ENCODE measurements around the gene ECEL1. TPM values are rescaled to one million over a fixed set of nuclear protein-coding genes. Genes with fewer than 3 reads are reported as not detected.

ECEL1 gene
- total and polyA plus RNA-seq, 7 donors = 0.32 to 1.8 (median 0.55) TPM

DNA sequence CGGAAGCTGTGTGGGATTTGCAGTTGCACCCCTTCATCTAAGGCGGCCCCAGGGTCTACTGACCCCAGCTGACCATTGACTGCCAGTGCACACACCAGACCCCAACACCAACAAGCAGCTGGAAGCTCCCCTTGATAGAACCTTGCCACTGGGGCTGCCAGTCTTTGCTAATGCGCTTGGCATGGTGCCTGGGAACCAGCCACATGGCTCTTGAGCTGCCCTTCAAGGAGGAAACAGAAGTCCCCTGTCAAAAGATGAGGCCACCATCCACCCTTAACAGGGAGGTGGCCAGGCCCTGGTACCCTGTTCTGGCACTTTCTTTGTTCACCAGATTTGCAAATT, 23.1 kb downstream of the ECEL1 start:
- 84 to 90% (median 86%) methylated on average over 3 of the region's 3 CpGs for WGBS, 3 donors
- Histone ChIP-seq H3K4me1 (no peaks in the 10 kb centered on the region), H3K9me3 (no peaks in the 10 kb centered on the region), H3K36me3 (ENCODE audit: insufficient read depth in 1 of 2, low read depth in 1 of 2) (no peaks in the 10 kb centered on the region), H3K4me3 (no peak overlapping the region), H3K27me3 (ENCODE audit: insufficient read depth in 3 of 3, low read length in 2 of 3) (peaks cover 0 to 3% (median 0%) of the 10 kb centered on the region in 3 donors), H3K27ac (no peak overlapping the region)
- intact Hi-C loops (cut with DNase I) = no loop called here
- no peak for DNase-seq
- no peak for ATAC-seq
- TF ChIP-seq, protein P1, sequence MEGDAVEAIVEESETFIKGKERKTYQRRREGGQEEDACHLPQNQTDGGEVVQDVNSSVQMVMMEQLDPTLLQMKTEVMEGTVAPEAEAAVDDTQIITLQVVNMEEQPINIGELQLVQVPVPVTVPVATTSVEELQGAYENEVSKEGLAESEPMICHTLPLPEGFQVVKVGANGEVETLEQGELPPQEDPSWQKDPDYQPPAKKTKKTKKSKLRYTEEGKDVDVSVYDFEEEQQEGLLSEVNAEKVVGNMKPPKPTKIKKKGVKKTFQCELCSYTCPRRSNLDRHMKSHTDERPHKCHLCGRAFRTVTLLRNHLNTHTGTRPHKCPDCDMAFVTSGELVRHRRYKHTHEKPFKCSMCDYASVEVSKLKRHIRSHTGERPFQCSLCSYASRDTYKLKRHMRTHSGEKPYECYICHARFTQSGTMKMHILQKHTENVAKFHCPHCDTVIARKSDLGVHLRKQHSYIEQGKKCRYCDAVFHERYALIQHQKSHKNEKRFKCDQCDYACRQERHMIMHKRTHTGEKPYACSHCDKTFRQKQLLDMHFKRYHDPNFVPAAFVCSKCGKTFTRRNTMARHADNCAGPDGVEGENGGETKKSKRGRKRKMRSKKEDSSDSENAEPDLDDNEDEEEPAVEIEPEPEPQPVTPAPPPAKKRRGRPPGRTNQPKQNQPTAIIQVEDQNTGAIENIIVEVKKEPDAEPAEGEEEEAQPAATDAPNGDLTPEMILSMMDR (IDR thresholded peaks at IDR 0.05) = no peak

DNA sequence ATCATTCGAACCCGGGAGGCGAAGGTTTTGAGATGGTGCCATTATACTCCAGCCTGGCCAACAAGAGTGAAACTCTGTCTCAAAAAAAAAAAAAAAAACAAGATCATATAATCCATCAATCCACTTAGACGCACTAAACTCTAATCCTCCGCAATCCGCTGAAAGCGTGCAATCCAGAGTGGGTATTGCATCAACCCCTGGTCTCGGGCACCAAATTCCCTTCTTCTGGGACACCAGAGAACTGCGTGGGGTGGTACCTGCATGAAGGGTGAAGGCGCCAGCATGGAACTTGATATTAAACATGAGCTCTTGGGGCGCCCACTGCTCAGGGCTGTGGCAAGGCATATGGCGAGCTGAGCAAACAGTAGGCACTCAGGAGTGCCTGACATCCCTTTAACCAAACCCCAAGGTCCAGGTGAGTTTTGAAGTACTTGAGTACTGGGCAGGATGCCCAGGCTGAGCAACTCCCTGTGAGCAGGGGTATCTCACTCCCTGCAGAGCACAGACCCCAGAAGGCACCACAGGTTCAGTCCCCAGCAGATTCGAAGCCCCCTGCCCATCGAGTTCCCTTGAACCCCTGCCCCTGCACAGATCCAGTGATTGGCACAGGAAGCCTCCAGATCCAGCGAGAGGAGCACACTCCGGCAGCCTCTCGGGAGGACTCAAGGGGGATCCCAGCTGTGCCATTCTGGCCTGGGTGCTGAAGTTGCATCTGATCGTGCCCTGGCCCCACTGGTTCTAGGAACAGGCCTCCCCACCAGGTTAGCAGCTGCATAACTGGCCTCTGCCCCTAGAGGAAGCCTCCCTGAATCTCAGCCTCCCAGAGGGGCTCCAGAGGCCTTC, 23.7 kb downstream of the ECEL1 start:
- H3K27ac ChIP-seq = no peak overlapping the region
- no peaks in the 10 kb centered on the region for H3K9me3 ChIP-seq
- no peaks in the 10 kb centered on the region for H3K4me1 ChIP-seq
- WGBS, 3 donors = 84 to 96% (median 86%) methylated on average over 18 of the region's 18 CpGs
- H3K36me3 ChIP-seq (ENCODE audit: insufficient read depth in 1 of 2, low read depth in 1 of 2) = no peaks in the 10 kb centered on the region
- H3K27me3 ChIP-seq (ENCODE audit: insufficient read depth in 3 of 3, low read length in 2 of 3) = peaks cover 0 to 9% (median 0%) of the 10 kb centered on the region in 3 donors
- no peak overlapping the region for H3K4me3 ChIP-seq
- no peak for ATAC-seq
- DNase-seq = no peak
- TF ChIP-seq, protein P1 (IDR thresholded peaks at IDR 0.05) = no peak
- intact Hi-C loops (cut with DNase I) = no loop called here

DNA sequence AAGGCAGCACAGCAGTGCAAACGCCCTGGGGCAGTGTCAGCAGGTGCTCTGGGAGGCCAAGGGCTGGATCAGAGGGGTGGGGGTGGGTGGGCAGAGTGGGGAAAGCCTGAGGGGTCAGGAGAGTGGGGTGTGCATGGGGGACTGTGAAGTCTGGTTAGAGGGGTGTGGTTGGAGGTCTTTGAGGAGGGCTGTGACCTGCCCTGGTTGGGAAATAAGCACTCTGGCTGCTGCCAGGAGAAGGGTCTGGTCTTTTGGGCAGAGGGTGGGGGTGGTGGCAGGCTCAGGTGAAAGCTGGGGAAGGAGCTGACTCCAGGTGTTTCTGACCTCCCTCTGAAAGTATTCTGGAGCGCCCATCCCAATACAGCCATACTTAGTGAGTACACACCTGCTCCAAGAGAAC, 27.5 kb downstream of the ECEL1 start:
- H3K36me3 ChIP-seq (ENCODE audit: insufficient read depth in 1 of 2, low read depth in 1 of 2) = no peaks in the 10 kb centered on the region
- H3K9me3 ChIP-seq = no peaks in the 10 kb centered on the region
- H3K27me3 ChIP-seq (ENCODE audit: insufficient read depth in 3 of 3, low read length in 2 of 3) = peaks cover 0 to 16% (median 0%) of the 10 kb centered on the region in 3 donors
- WGBS, 3 donors = 68 to 74% (median 73%) methylated on average over 2 of the region's 2 CpGs
- H3K4me1 ChIP-seq = no peaks in the 10 kb centered on the region
- intact Hi-C loops (cut with DNase I) = no loop called here
- ATAC-seq = no peak
- TF ChIP-seq, protein P1 (IDR thresholded peaks at IDR 0.05) = no peak
- peak in 1 of 2 donors; percentile 36 for DNase-seq
- no peak overlapping the region for H3K27ac ChIP-seq
- no peak overlapping the region for H3K4me3 ChIP-seq

DNA sequence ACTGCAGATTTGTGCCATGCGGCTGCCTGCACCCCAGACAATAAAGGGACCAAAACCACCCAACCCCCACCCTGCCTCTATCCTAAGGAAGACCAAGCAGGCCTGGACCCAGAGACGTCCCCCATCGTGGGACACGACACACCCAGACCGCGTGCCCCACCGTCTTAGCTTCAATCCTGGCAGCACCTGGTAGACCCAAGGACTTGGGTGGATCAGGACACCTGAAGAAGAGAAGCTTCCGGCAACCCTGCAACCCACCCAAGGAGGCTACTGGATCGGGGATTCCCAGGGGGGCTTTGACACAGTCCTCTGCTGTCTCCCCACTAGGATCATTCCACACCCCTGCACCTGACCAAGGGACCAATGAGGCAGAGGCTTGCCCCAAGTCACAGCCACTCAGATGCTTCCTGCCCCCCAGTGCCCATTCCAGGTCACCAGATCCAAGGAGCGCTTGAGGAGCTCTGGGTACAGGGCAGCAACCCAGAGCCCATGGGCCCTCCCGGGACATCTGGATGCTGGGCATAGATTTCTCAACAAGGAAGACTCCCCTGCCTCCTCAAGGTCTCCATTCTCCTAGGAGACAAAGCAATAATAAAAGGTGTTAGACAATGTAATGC, 28.1 kb downstream of the ECEL1 start:
- Histone ChIP-seq H3K9me3 (no peaks in the 10 kb centered on the region), H3K27ac (no peak overlapping the region), H3K4me1 (no peaks in the 10 kb centered on the region), H3K36me3 (ENCODE audit: insufficient read depth in 1 of 2, low read depth in 1 of 2) (no peaks in the 10 kb centered on the region), H3K4me3 (no peak overlapping the region), H3K27me3 (ENCODE audit: insufficient read depth in 3 of 3, low read length in 2 of 3) (peaks cover 0 to 16% (median 0%) of the 10 kb centered on the region in 3 donors)
- intact Hi-C loops (cut with DNase I) = loop anchor here in 1 of 2 donors (5.0 kb wide), 1 partner anchor 58 kb away; no protein-coding TSS in a partner anchor
- ATAC-seq (no peak), DNase-seq (peak in 1 of 2 donors; percentile 31)
- TF ChIP-seq, protein P1 (IDR thresholded peaks at IDR 0.05) = no peak
- 87 to 92% (median 88%) methylated on average over 11 of the region's 11 CpGs for WGBS, 3 donors
